Right kidney (tissue), 9 donors: ENCODE measurements around the gene ASH1L.
"Not testable (repeated sequence)": the region's sequence is repeated elsewhere in the genome, so short reads cannot be mapped to it uniquely, and the experiment has no call there.

Source experiments
- DNase-seq: peaks from one replicate; pipeline ENCODE4 v3.0.0-alpha.2; 2016
- long read RNA-seq, 8 donors: transcript quantifications; one replicate each; lab custom pipeline, GENCODE V29; 2026

The ASH1L gene, protein sequence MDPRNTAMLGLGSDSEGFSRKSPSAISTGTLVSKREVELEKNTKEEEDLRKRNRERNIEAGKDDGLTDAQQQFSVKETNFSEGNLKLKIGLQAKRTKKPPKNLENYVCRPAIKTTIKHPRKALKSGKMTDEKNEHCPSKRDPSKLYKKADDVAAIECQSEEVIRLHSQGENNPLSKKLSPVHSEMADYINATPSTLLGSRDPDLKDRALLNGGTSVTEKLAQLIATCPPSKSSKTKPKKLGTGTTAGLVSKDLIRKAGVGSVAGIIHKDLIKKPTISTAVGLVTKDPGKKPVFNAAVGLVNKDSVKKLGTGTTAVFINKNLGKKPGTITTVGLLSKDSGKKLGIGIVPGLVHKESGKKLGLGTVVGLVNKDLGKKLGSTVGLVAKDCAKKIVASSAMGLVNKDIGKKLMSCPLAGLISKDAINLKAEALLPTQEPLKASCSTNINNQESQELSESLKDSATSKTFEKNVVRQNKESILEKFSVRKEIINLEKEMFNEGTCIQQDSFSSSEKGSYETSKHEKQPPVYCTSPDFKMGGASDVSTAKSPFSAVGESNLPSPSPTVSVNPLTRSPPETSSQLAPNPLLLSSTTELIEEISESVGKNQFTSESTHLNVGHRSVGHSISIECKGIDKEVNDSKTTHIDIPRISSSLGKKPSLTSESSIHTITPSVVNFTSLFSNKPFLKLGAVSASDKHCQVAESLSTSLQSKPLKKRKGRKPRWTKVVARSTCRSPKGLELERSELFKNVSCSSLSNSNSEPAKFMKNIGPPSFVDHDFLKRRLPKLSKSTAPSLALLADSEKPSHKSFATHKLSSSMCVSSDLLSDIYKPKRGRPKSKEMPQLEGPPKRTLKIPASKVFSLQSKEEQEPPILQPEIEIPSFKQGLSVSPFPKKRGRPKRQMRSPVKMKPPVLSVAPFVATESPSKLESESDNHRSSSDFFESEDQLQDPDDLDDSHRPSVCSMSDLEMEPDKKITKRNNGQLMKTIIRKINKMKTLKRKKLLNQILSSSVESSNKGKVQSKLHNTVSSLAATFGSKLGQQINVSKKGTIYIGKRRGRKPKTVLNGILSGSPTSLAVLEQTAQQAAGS (N-terminal part only)
- long read RNA-seq, donor 1: 0 reads
- long read RNA-seq, donor 2, partial matches to known transcripts: 10 of 10 reads
- long read RNA-seq, donor 2, other reads (novel, unspliced or antisense): 0 of 10 reads
- long read RNA-seq, donor 3, partial matches to known transcripts: 16 of 16 reads
- long read RNA-seq, donor 3, other reads (novel, unspliced or antisense): 0 of 16 reads
- long read RNA-seq, donor 4, partial matches to known transcripts: 28 of 28 reads
- long read RNA-seq, donor 4, other reads (novel, unspliced or antisense): 0 of 28 reads
- long read RNA-seq, donor 5, partial matches to known transcripts: 32 of 32 reads
- long read RNA-seq, donor 5, other reads (novel, unspliced or antisense): 0 of 32 reads
- long read RNA-seq, donor 6, partial matches to known transcripts: 6 of 6 reads
- long read RNA-seq, donor 6, other reads (novel, unspliced or antisense): 0 of 6 reads
- long read RNA-seq, donor 7, partial matches to known transcripts: 5 of 5 reads
- long read RNA-seq, donor 7, other reads (novel, unspliced or antisense): 0 of 5 reads
- long read RNA-seq, donor 8: 0 reads

- DNase-seq: peak; percentile 100
These were observed at the start of gene ASH1L for GRCh38 chr1:155562581-155563376. Gene ASH1L (minus strand): TSS chr1:155562803. CDS start chr1:155521519, 41,284 bp downstream.

GRCh38 chr1:155610257-155610647 lies 47.6 kb upstream of the ASH1L start:
- DNase-seq: not testable (repeated sequence)

GRCh38 chr1:155609515-155610256 lies 47.1 kb upstream of the ASH1L start, which contains the start of gene MSTO1:
Gene MSTO1 (plus strand): TSS chr1:155610218. CDS start chr1:155610249, 31 bp downstream.
- peak; percentile 84 for DNase-seq

- no peak for DNase-seq
These were observed 46.3 kb upstream of the ASH1L start for GRCh38 chr1:155608888-155609225.

GRCh38 chr1:155607708-155608107 lies 45.1 kb upstream of the ASH1L start:
- no peak for DNase-seq

DNA sequence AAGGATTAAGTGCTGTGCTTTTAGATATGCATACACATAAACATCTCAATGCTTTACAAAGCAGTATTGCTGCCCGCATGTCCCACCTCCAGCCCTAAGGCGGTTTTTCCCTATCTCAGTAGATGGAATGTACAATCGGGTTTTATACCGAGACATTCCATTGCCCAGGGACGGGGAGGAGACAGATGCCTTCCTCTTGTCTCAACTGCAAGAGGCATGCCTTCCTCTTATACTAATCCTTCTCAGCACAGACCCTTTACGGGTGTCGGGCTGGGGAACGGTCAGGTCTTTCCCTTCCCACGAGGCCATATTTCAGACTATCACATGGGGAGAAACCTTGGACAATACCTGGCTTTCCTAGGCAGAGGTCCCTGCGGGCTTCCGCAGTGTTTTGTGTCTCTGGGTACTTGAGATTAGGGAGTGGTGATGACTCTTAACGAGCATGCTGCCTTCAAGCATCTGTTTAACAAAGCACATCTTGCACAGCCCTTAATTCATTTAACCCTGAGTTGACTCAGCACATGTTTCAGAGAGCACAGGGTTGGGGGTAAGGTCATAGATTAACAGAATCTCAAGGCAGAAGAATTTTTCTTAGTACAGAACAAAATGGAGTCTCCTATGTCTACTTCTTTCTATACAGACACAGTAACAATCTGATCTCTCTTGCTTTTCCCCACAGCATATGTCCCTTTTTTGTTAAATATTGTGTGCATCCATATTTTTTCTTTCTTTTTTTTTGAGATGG lies 37.4 kb upstream of the ASH1L start:
- not testable (repeated sequence) for DNase-seq

DNA sequence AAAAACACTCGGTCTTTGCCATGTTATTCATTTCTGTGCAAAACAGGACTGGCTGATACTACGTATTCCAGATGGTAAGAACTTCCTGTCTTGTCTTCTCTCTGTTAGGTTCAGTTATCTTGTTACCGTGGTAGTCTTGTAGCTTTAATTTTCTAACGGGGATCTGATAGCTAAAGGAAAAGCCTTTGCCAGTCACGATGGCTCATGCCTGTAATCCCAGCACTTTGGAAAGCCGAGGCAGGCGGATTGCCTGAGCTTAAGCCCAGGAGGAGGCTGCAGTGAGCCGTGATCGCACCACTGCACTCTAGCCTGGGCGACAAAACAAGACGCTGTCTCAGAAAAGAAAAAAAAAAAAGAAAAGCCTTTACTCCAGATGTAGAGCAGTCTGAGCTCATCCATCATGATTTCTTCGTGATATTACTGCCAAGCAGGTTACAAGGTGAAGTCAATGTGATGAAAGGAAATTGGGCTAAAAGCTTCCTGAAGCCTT lies 36.3 kb upstream of the ASH1L start:
- peak; percentile 43 for DNase-seq

- DNase-seq: no peak
These were observed 34.3 kb upstream of the ASH1L start for GRCh38 chr1:155596864-155597263.

DNA sequence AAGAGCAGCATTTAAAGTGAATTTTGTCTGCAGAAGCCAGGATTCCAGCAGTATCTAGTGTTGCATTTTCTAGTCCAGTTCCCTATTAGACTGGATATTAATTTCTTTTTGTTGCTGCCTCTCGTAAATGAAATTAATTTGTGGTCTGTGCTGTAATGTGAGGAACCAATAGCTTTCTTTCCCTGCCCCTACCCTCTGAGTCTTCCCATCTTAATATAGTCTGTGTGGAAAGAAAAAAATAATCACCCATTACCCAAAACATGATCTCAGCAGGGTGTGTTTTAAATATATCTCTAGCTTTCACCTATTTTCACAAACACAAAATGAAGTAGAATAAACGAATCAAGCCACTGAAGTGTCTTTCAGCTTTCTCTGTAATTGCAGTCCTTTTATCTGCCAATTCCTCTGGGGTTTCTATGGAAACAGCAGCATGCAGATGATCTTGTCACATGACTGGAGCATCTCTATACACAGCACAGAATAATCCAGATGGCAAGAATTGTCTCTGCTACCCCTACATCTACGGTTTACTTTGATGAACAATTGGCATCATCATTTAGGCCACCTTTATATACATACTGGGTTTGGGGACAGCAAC lies 33.4 kb upstream of the ASH1L start:
- DNase-seq: not testable (repeated sequence)

GRCh38 chr1:155591770-155592169 lies 29.2 kb upstream of the ASH1L start:
- DNase-seq: no peak

GRCh38 chr1:155590516-155591247 lies 28.1 kb upstream of the ASH1L start:
- DNase-seq: not testable (repeated sequence)

DNA sequence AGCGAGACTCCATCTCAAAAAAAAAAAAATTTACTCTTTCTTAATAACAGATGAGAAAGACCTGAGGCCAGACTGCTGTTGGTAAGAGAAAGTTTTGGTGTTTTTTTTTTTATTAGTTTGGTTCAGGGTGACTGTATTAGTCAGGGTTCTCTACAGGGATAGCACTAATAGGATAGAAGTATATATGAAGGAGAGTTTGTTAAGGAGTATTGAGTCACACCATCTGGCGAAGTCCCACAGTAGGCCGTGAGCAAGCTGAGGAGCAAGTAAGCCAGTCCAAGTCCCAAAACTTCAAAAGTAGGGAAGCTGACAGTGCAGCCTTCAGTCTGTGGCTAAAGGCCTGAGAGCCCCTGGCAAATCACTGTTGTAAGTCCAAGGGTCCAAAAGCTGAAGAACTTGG lies 26.7 kb upstream of the ASH1L start:
- not testable (repeated sequence) for DNase-seq

GRCh38 chr1:155583846-155584245 lies 21.2 kb upstream of the ASH1L start:
- not testable (repeated sequence) for DNase-seq

- DNase-seq: not testable (repeated sequence)
These were observed 13.0 kb upstream of the ASH1L start for GRCh38 chr1:155575608-155576007.

GRCh38 chr1:155574077-155574476 lies 11.5 kb upstream of the ASH1L start:
- DNase-seq: no peak

GRCh38 chr1:155570593-155570990 lies 8.0 kb upstream of the ASH1L start:
- DNase-seq: no peak

DNA sequence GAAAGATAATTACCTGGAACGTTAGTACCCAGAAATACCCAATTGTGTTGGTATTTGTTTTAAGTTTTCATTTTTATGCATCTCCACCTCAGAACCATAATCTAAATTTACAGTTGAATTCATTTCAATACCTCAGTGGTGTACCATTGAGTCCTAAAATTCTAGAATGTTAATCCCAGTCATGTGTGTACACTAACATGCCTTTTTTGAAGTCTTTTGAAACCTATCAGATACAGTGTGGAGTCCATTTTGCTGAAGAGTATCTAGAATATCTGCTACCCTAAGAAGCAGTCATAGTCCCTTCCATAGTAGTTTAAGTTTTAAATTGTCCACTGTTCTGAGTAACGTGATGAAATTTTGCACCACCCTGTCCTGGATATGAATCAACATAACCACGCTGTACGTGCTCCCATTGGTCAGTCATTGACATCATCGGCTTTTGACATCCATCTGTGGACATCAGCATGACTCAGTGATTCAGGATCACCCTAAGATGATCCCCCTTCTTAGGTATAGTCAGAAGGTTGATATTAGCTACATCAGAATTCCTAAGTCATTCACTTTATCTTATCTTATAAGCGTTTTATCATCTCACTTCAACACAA lies 7.5 kb upstream of the ASH1L start:
- no peak for DNase-seq
